ENCODE data around the gene XPR1.

The XPR1 gene

DNA sequence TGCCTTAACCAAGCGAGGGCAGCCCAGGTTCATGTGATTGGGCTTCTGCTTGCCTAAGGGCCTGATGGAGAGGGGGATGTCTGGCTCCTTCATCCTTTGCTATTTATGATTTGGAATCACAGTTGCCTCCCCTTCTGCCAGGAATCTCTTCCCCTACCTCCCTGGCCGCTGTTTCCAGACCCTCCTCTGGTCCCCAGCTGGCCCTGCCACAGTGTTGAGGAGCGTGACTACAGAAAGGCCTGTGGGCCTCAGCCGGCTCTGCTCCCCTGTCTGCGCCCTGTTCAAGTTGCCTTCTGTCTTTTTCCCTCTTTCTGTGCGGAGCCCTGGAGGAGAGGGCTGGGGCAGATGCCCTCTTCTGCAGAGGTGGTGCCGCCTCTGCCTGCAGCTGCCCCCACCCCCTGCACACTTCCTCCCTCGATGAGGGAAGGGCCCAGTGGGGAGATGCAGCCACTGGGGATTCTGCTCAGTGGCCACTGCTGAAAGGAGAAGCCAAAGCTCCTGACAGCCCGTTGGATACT lies 287.4 kb downstream of the XPR1 start:
- DNase-seq: no peak

GRCh38 chr1:180920193-180920592 lies 288.4 kb downstream of the XPR1 start:
- DNase-seq: no peak

- no peak for DNase-seq
These were observed 288.9 kb downstream of the XPR1 start for GRCh38 chr1:180920702-180921101.

GRCh38 chr1:180921386-180921785 lies 289.6 kb downstream of the XPR1 start:
- no peak for DNase-seq

DNA sequence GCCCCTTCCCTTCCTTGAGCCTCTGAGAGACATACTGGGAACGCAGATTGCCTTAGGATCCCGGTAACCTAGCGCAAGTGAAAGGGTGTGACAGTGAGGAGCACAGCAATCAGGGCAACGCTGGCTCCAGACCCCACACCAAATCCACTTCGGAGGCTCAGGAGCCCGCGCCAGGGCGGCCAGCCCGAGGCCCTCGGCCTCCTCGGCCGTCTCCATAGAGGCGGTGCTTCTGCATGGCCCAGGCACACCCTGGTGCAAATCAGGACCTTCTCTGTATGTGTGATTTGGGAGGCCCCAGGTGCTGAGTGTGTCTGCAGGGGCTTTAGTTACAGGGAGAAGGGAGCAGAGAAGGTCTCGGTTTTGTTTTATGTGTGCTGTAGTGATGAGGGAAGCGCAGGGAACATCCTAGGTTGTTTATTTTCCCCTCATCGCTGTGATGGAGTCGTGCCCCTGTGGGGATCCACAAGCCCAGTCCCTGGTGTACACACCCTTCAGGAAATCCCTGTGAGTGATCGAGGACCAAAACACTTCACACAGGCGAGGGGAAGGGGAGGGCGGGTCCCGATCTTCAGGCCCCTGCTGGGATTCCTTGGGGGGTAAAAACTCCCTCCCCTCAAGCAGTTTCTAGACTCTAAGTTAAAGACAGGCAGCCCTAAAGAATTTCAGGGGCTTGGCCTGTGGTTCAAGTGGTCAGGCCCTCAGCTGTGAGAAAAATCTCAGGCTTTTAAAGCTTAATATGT lies 290.2 kb downstream of the XPR1 start:
- no peak for DNase-seq

- DNase-seq: no peak
These were observed 290.8 kb downstream of the XPR1 start for GRCh38 chr1:180922631-180923015.

DNA sequence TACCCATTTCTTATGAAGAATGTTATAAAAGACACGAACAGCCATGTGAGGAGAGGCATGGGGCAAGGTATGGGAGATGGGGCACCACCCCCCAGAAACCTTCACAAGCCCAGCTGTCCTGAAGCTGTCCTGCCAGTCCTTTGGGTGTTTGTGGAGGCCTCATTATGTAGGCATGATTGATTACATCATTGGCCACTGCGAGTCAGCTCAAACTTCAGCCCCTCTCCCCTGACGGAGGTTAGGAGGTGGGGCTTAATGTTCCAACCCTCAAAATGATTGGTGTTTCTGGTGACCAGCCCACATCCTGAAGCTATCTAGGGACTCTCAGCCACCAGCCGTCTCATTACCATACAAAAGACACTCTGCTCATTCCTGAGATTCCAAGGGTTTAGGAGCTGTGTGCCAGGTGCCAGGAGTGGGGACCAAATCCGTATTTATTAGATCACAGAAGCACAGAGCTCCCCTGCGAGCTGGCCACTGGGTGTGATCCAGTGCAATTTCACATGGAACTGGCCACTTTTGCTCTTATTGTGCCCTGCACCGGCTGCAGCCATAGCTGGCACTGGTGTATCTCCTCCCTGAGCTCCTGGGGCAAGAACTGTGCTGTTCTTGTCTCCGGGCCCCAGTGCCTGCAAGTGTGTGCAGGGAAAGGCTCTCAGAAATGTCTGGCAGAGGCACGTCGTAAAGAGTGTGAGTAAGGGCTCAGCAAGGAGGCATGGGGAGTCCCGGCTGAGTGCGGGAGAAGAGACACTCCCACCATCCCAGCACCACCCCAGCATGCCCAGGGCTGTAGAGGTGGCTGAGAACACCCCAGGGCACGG lies 291.4 kb downstream of the XPR1 start:
- DNase-seq: no peak

DNA sequence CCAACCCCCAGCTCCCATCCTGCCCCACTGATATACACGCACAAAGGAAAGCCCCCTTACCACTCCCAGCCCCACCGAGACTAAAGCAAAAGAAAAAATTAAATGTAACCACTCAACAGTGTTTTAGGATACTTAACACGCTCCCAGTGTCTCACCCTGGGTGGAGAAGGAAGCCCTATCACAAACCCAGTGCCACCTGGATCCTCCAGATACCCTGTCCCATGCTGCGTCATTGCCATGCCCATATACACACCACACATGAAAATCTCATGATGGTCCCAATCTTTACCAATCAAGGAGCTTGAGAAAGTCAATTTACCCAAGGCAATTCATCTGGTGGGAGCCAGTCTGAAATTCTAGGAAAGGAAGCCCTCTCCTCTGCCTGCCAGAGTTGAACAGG lies 292.1 kb downstream of the XPR1 start:
- DNase-seq: no peak

GRCh38 chr1:180924939-180925338 lies 293.1 kb downstream of the XPR1 start:
- DNase-seq: no peak

- DNase-seq: no peak
These were observed 293.7 kb downstream of the XPR1 start for GRCh38 chr1:180925471-180926051.

- no peak for DNase-seq
These were observed 294.6 kb downstream of the XPR1 start for GRCh38 chr1:180926164-180926981.

DNA sequence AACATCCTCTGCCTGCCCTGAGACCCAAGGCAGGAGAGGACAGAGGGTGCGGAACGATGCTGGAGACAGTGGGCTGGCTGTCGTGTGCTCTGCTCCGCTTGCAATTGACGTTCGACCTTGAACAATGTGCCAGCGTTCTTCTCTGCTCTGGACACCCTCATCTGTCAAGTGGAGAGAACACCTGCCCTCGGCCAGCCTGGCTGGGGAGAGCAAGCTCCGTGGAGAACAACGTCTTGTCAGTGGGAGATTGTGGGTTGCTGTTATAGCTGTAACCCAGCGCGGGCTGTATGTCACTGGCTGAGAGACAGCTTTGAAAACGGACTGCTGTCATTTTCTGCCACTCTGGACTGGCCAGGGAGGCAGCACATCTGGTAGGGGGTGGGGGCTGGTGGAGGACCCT lies 295.5 kb downstream of the XPR1 start:
- DNase-seq: no peak

GRCh38 chr1:180927841-180928240 lies 296.0 kb downstream of the XPR1 start:
- no peak for DNase-seq

GRCh38 chr1:180928331-180929230 lies 296.8 kb downstream of the XPR1 start:
- DNase-seq: no peak

DNA sequence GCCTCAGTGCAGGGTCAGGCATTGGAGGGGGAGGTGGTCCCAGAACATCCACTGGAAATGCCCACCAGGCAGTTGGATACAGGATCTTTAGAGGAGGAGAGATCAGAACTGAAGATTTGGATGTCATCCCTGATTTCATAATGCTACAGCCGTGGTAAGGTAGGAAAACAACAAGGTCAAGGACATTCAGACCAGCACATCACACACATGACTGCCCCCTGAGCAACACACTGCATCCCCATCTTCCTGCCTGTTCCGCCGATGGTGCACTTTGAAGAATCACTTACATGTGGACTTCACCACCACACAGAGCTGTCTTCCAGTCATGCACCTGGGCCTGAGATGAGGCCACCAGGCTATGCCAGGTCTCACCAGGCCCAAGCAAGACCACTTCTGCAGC lies 297.6 kb downstream of the XPR1 start:
- no peak for DNase-seq

- DNase-seq: no peak
These were observed 298.9 kb downstream of the XPR1 start for GRCh38 chr1:180930687-180931086.

- no peak for DNase-seq
These were observed 299.7 kb downstream of the XPR1 start for GRCh38 chr1:180931529-180931928.

GRCh38 chr1:180932378-180932777 lies 300.6 kb downstream of the XPR1 start:
- DNase-seq: no peak

DNA sequence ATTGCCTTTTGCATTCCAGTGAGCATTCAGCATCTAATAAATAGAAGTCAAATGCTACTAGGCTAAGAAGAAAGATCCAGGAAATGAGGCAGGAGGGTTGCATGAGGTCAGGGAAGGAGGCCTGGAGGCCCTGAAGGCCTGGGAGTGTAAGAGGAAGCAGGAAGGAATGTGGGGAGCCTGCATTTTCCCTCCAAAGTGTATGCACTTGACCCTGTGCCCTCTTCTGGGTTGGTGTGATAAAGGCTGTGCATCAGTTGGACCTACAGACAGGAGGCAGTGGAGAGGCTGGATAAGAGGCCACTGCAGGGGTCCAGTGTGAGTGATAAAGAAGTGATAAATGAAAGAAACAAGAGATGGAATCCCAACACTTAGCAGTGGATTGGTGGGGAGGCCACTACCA lies 301.3 kb downstream of the XPR1 start:
- no peak for DNase-seq

DNA sequence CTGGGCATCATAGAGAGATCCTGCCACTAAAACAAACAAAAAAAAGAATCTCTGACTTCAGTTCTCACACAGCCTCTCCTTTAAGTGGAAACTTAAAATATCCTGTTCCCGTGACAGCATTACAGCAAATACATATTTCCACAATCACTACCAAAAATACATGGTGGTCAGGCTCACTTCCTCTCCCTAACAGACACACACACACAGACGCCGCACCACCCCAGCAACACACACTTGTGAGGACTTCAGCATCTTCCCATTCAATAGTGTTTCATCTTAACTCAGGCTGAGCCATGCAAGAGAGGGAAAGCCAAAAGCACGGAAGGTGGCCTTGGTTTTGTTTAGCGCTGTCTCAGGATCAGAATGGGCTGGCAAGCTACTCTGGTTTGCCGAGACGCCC lies 302.7 kb downstream of the XPR1 start:
- no peak for DNase-seq

DNA sequence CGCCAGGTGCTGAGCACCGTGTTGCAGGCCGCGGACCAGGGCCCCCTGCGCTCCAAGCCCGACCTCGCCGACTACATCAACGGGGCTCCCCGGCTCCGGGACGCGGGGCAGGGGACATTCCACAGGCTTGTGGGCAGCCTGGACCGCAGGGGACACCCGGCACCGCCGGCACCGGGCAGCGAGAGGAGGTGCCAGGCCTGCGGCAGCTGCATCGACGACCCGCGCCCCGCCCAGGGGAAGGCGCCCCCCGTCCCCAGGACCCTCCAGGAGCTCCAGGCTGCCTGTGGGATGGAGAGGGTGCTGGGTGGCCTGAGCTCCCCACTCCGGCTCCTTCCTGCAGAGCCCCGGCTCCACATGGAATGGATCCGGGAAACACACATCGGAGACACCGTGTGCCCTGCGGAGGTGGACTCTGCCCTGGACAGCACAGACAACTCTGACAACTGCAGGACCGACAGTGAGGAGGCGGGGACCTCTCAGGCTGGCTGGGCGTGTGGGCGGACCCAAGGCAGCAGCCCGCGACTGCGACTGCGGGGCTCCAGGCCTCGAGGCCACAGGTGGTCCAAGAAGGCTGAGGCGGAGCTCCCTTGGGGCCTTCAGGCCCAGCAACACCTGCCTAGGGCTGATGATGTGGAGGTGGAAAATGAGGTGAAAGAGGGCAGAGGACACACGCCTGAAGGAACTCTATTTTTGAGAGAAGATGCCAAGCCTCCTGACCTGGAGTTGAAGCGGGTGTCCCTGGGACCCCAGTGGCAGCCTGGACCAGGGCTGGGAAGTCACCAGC lies 303.7 kb downstream of the XPR1 start:
- DNase-seq: no peak

Measured in cortex of kidney (tissue), 1 donor.